ENCODE results near the gene SNPH.
A peak's percentile ranks its signal among the peaks of the same experiment; 100 is the strongest.

The SNPH gene

GRCh38 chr20:1325173-1326030, 59.3 kb downstream of the SNPH start:
- TF ChIP-seq CTCF (IDR thresholded peaks at IDR 0.05; ENCODE audit: insufficient read depth, low read depth, low read length, missing control alignments) = peak; percentile 4
- H3K4me3 ChIP-seq (ENCODE audit: low read depth, low read length) = peak overlapping the region; percentile 94

GRCh38 chr20:1326031-1326930, 60.2 kb downstream of the SNPH start:
- no peak for DNase-seq (ENCODE audit: low read depth)
- peak overlapping the region; percentile 94 for H3K4me3 ChIP-seq (ENCODE audit: low read depth, low read length)
- TF ChIP-seq CTCF (IDR thresholded peaks at IDR 0.05; ENCODE audit: insufficient read depth, low read depth, low read length, missing control alignments) = no peak

More at GRCh38 chr20:1325173-1326030, 59.3 kb downstream of the SNPH start:
- DNase-seq (ENCODE audit: low read depth) = peak; percentile 99

GRCh38 chr20:1327241-1327653, 61.2 kb downstream of the SNPH start:
- no peak for TF ChIP-seq CTCF (IDR thresholded peaks at IDR 0.05; ENCODE audit: insufficient read depth, low read depth, low read length, missing control alignments)
- no peak overlapping the region for H3K4me3 ChIP-seq (ENCODE audit: low read depth, low read length)
- no peak for DNase-seq (ENCODE audit: low read depth)

GRCh38 chr20:1327827-1328679, 62.0 kb downstream of the SNPH start:
- TF ChIP-seq CTCF (IDR thresholded peaks at IDR 0.05; ENCODE audit: insufficient read depth, low read depth, low read length, missing control alignments) = no peak
- H3K4me3 ChIP-seq (ENCODE audit: low read depth, low read length) = no peak overlapping the region
- DNase-seq (ENCODE audit: low read depth) = no peak

- no peak for DNase-seq (ENCODE audit: low read depth)
- H3K4me3 ChIP-seq (ENCODE audit: low read depth, low read length) = no peak within 1 kb of the TSS
- no peak for TF ChIP-seq CTCF (IDR thresholded peaks at IDR 0.05; ENCODE audit: insufficient read depth, low read depth, low read length, missing control alignments)
These were observed 62.7 kb downstream of the SNPH start, which contains the start of gene SDCBP2 for GRCh38 chr20:1328680-1329330. Gene SDCBP2, minus strand, starts transcription at chr20:1329139. Its CDS starts 8,723 bp downstream, at chr20:1320416.
